Prostate gland (tissue), 2 donors: ENCODE results near the gene FDCSP.

Experiments used
- POLR2A ChIP-seq: fragments of 450-650 bp; IDR thresholded peaks from one replicate; pipeline ENCODE4 v1.6.1; 2016; ENCODE audit warnings: antibody characterized with exemption, mild to moderate bottlenecking
- POLR2AphosphoS5 ChIP-seq: sonication (generic); formaldehyde crosslinking; IDR thresholded peaks from one replicate; pipeline ENCODE4 v1.6.1; 2017; ENCODE audit warnings: antibody characterized with exemption
- TF ChIP-seq, protein P1 (sequence below), 4 experiments: fragments of 200-600 bp in 2 of 4; fragments of 450-650 bp in 2 of 4; sonication (generic) in 2 of 4; IDR thresholded peaks; 1 replicate in 3 of 4; 2 replicates in 1 of 4; pipeline ENCODE4 v1.5.1; 2016 to 2019; ENCODE audit warnings: antibody characterized with exemption in 4 of 4, mild to moderate bottlenecking in 2 of 4, moderate library complexity in 2 of 4

DNA sequence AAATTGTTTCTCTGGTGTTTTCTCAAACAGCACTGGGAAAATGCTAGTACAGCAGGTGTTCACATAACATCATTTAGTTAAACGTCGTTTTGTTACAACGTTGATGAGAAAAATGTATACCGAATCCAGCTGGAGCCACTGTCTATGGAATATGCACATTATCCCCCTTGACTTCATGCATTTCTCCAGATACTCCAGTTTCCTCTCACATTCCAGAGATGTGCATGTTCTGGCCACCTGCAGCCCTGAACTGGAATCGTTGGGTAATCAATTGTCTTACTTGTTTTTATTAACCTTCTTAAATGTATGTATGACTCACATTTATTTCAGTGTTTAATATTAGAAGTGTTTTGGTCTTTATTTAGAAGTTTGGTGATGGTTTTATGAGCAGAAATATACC, 48.8 kb upstream of the FDCSP start:
- TF ChIP-seq, protein P1, sequence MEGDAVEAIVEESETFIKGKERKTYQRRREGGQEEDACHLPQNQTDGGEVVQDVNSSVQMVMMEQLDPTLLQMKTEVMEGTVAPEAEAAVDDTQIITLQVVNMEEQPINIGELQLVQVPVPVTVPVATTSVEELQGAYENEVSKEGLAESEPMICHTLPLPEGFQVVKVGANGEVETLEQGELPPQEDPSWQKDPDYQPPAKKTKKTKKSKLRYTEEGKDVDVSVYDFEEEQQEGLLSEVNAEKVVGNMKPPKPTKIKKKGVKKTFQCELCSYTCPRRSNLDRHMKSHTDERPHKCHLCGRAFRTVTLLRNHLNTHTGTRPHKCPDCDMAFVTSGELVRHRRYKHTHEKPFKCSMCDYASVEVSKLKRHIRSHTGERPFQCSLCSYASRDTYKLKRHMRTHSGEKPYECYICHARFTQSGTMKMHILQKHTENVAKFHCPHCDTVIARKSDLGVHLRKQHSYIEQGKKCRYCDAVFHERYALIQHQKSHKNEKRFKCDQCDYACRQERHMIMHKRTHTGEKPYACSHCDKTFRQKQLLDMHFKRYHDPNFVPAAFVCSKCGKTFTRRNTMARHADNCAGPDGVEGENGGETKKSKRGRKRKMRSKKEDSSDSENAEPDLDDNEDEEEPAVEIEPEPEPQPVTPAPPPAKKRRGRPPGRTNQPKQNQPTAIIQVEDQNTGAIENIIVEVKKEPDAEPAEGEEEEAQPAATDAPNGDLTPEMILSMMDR (IDR thresholded peaks at IDR 0.05), result no peak
- no peak for TF ChIP-seq POLR2AphosphoS5
- TF ChIP-seq POLR2A, result no peak
